ENCODE data around the gene NQO1. TPM values are rescaled to one million over a fixed set of nuclear protein-coding genes. Genes with fewer than 3 reads are reported as not detected.
A peak's percentile ranks its signal among the peaks of the same experiment; 100 is the strongest.

NQO1 gene
- total and polyA plus RNA-seq, 8 donors, result 1.2 to 7.3 (median 4.9) TPM

DNA sequence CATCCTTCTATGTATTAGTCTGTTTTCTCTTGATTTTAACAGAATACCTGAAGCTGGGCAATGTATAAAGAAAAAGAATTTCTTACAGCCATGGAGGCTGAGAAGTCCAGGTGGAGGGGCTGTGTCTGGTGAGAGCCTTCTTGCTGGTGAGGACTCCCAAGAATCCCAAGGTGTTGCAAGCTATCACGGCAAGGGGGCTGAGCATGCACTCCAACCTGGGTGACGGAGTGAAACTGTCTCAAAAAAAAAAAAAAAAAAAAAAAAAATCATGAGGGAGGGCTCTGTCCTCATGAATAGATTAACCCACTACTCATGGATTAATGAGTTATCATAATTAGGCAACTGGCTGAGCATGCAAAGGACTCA is 19.4 kb downstream of the NQO1 start:
- no peak for DNase-seq
- Histone ChIP-seq H3K27ac (no peak overlapping the region), H3K9me3 (no peaks in the 10 kb centered on the region), H3K4me1 (peaks cover 15 to 23% (median 21%) of the 10 kb centered on the region in 3 donors), H3K36me3 (no peaks in the 10 kb centered on the region), H3K27me3 (no peaks in the 10 kb centered on the region), H3K4me3 (no peak overlapping the region)
- TF ChIP-seq, protein P1, sequence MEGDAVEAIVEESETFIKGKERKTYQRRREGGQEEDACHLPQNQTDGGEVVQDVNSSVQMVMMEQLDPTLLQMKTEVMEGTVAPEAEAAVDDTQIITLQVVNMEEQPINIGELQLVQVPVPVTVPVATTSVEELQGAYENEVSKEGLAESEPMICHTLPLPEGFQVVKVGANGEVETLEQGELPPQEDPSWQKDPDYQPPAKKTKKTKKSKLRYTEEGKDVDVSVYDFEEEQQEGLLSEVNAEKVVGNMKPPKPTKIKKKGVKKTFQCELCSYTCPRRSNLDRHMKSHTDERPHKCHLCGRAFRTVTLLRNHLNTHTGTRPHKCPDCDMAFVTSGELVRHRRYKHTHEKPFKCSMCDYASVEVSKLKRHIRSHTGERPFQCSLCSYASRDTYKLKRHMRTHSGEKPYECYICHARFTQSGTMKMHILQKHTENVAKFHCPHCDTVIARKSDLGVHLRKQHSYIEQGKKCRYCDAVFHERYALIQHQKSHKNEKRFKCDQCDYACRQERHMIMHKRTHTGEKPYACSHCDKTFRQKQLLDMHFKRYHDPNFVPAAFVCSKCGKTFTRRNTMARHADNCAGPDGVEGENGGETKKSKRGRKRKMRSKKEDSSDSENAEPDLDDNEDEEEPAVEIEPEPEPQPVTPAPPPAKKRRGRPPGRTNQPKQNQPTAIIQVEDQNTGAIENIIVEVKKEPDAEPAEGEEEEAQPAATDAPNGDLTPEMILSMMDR (IDR thresholded peaks at IDR 0.05), result no peak
- no peak for FAIRE-seq
- 92% methylated on average over 2 of the region's 2 CpGs for WGBS, 2 donors
- intact Hi-C loops (cut with DNase I), result loop anchor here in 1 of 3 donors (10.0 kb wide), 1 partner anchor 48 kb away; the partner anchor contains the start of gene NOB1
- ATAC-seq, result no peak

DNA sequence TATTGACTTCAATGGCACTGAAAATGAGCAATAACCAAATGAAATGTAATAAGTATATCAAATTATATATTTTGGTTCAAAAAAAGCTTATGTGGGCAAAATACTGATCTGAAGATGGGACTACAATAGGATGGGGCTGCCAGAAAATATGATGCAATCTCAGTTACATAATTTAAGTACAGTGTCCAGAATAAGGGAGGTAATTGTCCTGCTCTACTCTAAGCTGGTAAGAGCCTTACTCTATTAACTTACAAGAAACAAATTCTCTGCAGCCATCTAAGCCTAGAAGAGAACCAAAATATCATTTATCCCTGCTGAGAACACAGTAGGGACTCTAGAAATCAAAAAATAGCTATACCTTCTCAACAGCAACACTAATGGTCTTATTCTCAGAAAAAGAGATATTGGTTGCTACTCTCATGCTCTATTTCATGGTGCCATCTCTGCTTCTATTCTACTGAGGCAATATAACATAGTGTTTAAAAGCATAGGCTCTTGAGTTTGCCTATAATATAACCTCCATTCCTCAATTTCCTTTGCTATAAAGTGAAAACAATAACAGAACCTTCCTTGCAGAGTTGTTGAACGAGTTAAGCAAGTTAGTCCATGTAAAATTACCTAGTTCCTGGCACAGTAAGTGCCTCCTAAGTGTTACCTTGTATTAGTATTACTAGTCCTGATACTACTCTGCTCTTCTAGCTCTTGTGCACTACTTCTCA is 19.9 kb downstream of the NQO1 start:
- FAIRE-seq (no peak), ATAC-seq (no peak), DNase-seq (no peak)
- no peak overlapping the region for H3K27ac ChIP-seq
- intact Hi-C loops (cut with DNase I), result loop anchor here in 1 of 3 donors (10.0 kb wide), 1 partner anchor 48 kb away; the partner anchor contains the start of gene NOB1
- no peaks in the 10 kb centered on the region for H3K9me3 ChIP-seq
- no peak overlapping the region for H3K4me3 ChIP-seq
- WGBS, 2 donors, result 16 to 23% methylated on average over 1 of the region's 1 CpG
- TF ChIP-seq, protein P1 (IDR thresholded peaks at IDR 0.05), result no peak
- no peaks in the 10 kb centered on the region for H3K36me3 ChIP-seq
- H3K4me1 ChIP-seq, result peaks cover 9 to 24% (median 17%) of the 10 kb centered on the region in 3 donors
- no peaks in the 10 kb centered on the region for H3K27me3 ChIP-seq

DNA sequence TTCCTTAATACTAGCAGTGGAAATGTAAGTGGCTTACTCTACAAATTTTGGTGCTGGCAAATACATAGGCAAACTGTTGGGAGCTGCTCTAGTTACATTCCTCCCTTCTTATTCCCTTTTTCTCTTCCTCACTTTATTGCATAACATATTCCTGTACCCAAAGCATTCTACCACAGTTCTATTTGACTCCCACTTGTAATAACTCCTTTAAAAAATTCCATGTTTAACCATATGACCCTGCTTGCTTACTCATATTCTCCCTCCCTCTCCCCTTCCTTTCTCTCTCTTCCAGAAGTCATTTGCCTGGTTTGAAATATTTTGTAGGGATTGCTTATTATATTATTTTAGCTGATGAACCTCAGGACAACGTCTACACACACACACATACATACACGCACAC is 22.7 kb downstream of the NQO1 start:
- Histone ChIP-seq H3K36me3 (no peaks in the 10 kb centered on the region), H3K4me1 (peaks cover 8 to 22% (median 11%) of the 10 kb centered on the region in 3 donors), H3K27ac (peak overlapping the region in 1 of 4 donors; percentile 20), H3K9me3 (no peaks in the 10 kb centered on the region), H3K4me3 (no peak overlapping the region), H3K27me3 (no peaks in the 10 kb centered on the region)
- WGBS, 2 donors, result 90 to 91% methylated on average over 2 of the region's 2 CpGs
- intact Hi-C loops (cut with DNase I), result loop anchor here in 1 of 3 donors (10.0 kb wide), 1 partner anchor 51 kb away; the partner anchor contains the start of gene NOB1
- ATAC-seq, result no peak
- DNase-seq, result no peak
- TF ChIP-seq, protein P1 (IDR thresholded peaks at IDR 0.05), result no peak
- FAIRE-seq, result no peak

DNA sequence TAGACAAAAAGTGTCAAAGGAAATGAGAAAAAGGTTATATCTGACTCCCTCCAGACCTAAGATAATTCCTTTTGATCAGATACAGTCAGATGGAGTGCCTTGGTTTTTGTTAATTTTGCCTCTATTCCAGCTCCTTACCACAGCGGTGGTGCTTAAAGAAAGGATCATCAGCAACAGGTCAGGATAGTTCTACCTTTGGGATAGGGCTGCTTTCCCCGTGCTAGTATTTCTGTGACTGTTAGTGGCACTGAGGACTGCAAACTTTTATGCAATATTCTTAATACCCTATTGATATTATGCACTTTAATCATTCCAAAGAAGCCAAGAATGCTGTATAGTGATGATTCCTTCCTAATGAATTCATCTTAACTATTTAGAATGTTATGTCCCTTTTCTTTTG is 24.5 kb downstream of the NQO1 start:
- Histone ChIP-seq H3K27ac (peak overlapping the region in 3 of 4 donors; percentile 1 to 59 (median 56)), H3K4me1 (peaks cover 8 to 22% (median 11%) of the 10 kb centered on the region in 3 donors), H3K36me3 (peaks cover 0 to 5% (median 0%) of the 10 kb centered on the region in 3 donors), H3K27me3 (no peaks in the 10 kb centered on the region), H3K4me3 (no peak overlapping the region), H3K9me3 (no peaks in the 10 kb centered on the region)
- TF ChIP-seq, protein P1 (IDR thresholded peaks at IDR 0.05), result no peak
- intact Hi-C loops (cut with DNase I), result loop anchor here in 1 of 3 donors (10.0 kb wide), 1 partner anchor 53 kb away; the partner anchor contains the start of gene NOB1
- DNase-seq, result no peak
- ATAC-seq, result peak; percentile 29 to 64 (median 46)
- FAIRE-seq, result no peak
- WGBS, 2 donors, result 46 to 52% methylated on average over 2 of the region's 2 CpGs

DNA sequence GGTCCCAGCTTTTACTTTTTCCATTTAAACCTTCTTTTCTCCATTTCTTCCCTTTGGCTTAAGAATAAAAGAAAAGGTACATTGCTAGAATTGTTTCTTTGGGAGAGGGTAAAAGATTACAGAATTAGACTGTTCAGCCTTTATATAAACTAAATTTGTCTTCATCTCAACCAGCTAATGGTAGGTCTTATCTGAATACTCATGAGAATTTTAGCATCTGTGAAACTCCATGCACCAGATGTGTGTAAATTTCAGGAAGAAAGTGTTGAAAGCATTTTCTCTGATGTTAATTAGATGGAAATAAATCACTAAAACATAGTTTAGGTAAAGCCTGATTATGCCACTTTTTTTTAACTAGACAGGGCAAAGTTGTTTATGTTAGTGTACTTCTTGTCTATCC is 24.9 kb downstream of the NQO1 start:
- Histone ChIP-seq H3K9me3 (no peaks in the 10 kb centered on the region), H3K27ac (peak overlapping the region in 2 of 4 donors; percentile 56 to 59), H3K36me3 (peaks cover 0 to 5% (median 3%) of the 10 kb centered on the region in 3 donors), H3K27me3 (no peaks in the 10 kb centered on the region), H3K4me3 (no peak overlapping the region), H3K4me1 (peaks cover 8 to 22% (median 11%) of the 10 kb centered on the region in 3 donors)
- TF ChIP-seq, protein P1 (IDR thresholded peaks at IDR 0.05), result no peak
- FAIRE-seq (peak; percentile 54), ATAC-seq (peak; percentile 76 to 83 (median 80)), DNase-seq (no peak)
- intact Hi-C loops (cut with DNase I), result loop anchor here in 1 of 3 donors (10.0 kb wide), 1 partner anchor 53 kb away; the partner anchor contains the start of gene NOB1
